Psoas muscle (tissue), 8 donors: ENCODE data around the gene CCNQ. TPM values are rescaled to one million over a fixed set of nuclear protein-coding genes. Genes with fewer than 3 reads are reported as not detected.
A peak's percentile ranks its signal among the peaks of the same experiment; 100 is the strongest.

ENCODE experiments used
- ATAC-seq, 4 donors: fragments of 200-7000 bp; cut with Tn5 transposase; one replicate each; pipeline ENCODE4 v1.9.1; 2020; ENCODE audit warnings: moderate library complexity in 3 of 4, mild to moderate bottlenecking in 2 of 4
- DNase-seq, 2 donors: peaks; one replicate each; pipeline ENCODE4 v3.0.0-alpha.2; 2020
- H3K27ac ChIP-seq: fragments of 200-600 bp; one replicate; pipeline ENCODE4 v1.8.0; 2022
- H3K27me3 ChIP-seq, 3 donors: fragments of 200-600 bp in 1 of 3; one replicate each; pipeline versions ENCODE4 v1.6.1 to v1.8.0; 2013 to 2022; ENCODE audit warnings: low read length in 2 of 3, mild to moderate bottlenecking in 2 of 3, moderate library complexity in 1 of 3; ENCODE audit not compliant: insufficient read depth in 3 of 3
- H3K36me3 ChIP-seq, 2 donors: fragments of 200-600 bp in 1 of 2; one replicate each; pipeline versions ENCODE4 v1.6.1 to v1.8.0; 2013 to 2022; ENCODE audit warnings: low read depth in 1 of 2, mild to moderate bottlenecking in 1 of 2, moderate library complexity in 1 of 2; ENCODE audit not compliant: insufficient read depth in 1 of 2
- H3K4me1 ChIP-seq: fragments of 200-600 bp; one replicate; pipeline ENCODE4 v1.8.0; 2022
- H3K4me3 ChIP-seq: fragments of 200-600 bp; one replicate; pipeline ENCODE4 v1.8.0; 2022; ENCODE audit warnings: mild to moderate bottlenecking
- H3K9me3 ChIP-seq: fragments of 200-600 bp; one replicate; pipeline ENCODE4 v1.8.0; 2022
- CTCF ChIP-seq: fragments of 200-600 bp; IDR thresholded peaks from one replicate; pipeline ENCODE4 v1.8.0; 2022; ENCODE audit warnings: antibody characterized with exemption
- WGBS, 3 donors: extraction: QIAGEN DNeasy Blood & Tissue Kit; methylation state at CpG; one replicate each; pipeline versions ENCODE4 v1.1.6 to v1.1.7; 2013; 5-methylcytosine and 5-hydroxymethylcytosine counted together
- intact Hi-C, 2 donors: fragments of 100-400 bp; cut with DNase I; formaldehyde crosslinking; loops; one replicate each; pipeline versions ENCODE4 v1.11.0 to v1.14.2; 2022
- polyA plus RNA-seq, 3 donors: library from polyadenylated mRNA; stranded (reverse); fragments of 200-250 nt; gene quantifications; one replicate each; pipeline ENCODE4 v1.2.3, GENCODE V29; 2013
- total RNA-seq, 4 donors: library from RNA; stranded (reverse); fragmentation: NEBNext Ultra II Directional in 2 of 4; extraction: Animal tissue kit (Norgen Biotek cat#: 25700) in 2 of 4; gene quantifications; one replicate each; pipeline versions ENCODE4 v1.2.1 to v1.2.4, GENCODE V29; 2021 to 2023
- donor health status: healthy with polysubstance abuse.
- donor health status: DM: no; HTN: no; CAD: no; lungs with moderate emphysema.
- donor health status: Bipolar disorder and iron deficiency.
- donor health status: healthy.
- donor health status: DM: yes; HTN: yes; CAD: no.
- donor health status: DM: no; HTN: no; CAD: no.
- donor health status: DM: no; HTN: no; CAD: no.
- donor health status: DM: yes; HTN: yes; CAD: no.

Gene CCNQ
- total and polyA plus RNA-seq, 7 donors = 17.0 to 53.5 (median 34.3) TPM

- TF ChIP-seq CTCF = no peak
- Histone ChIP-seq H3K27ac (no peak overlapping the region), H3K4me3 (no peak overlapping the region), H3K9me3 (no peaks in the 10 kb centered on the region), H3K36me3 (no peaks in the 10 kb centered on the region), H3K4me1 (no peaks in the 10 kb centered on the region), H3K27me3 (peaks cover 0 to 17% (median 0%) of the 10 kb centered on the region in 3 donors)
- DNase-seq (peak in 1 of 2 donors; percentile 38), ATAC-seq (no peak)
- intact Hi-C loops = no loop called here
- 79 to 89% (median 85%) methylated on average over 7 to 15 of the region's 15 CpGs for WGBS, 3 donors
Measured at GRCh38 chrX:153624196-153625091, 25.5 kb upstream of the CCNQ start.

- intact Hi-C loops = no loop called here
- Histone ChIP-seq H3K4me3 (no peak overlapping the region), H3K4me1 (no peaks in the 10 kb centered on the region), H3K36me3 (no peaks in the 10 kb centered on the region), H3K9me3 (no peaks in the 10 kb centered on the region), H3K27me3 (peaks cover 0 to 23% (median 0%) of the 10 kb centered on the region in 3 donors), H3K27ac (no peak overlapping the region)
- ATAC-seq (no peak), DNase-seq (peak in 1 of 2 donors; percentile 36)
- 72 to 74% (median 72%) methylated on average over 8 to 16 of the region's 16 CpGs for WGBS, 3 donors
- no peak for TF ChIP-seq CTCF
Measured at GRCh38 chrX:153623310-153624029, 24.5 kb upstream of the CCNQ start.

GRCh38 chrX:153622661-153623309 is 23.8 kb upstream of the CCNQ start:
- Histone ChIP-seq H3K27ac (no peak overlapping the region), H3K27me3 (peaks cover 0 to 23% (median 0%) of the 10 kb centered on the region in 3 donors), H3K9me3 (no peaks in the 10 kb centered on the region), H3K4me3 (no peak overlapping the region), H3K36me3 (no peaks in the 10 kb centered on the region), H3K4me1 (no peaks in the 10 kb centered on the region)
- DNase-seq (no peak), ATAC-seq (no peak)
- WGBS, 3 donors = 75 to 82% (median 79%) methylated on average over 15 to 17 of the region's 17 CpGs
- TF ChIP-seq CTCF = no peak
- intact Hi-C loops = no loop called here

- Histone ChIP-seq H3K36me3 (no peaks in the 10 kb centered on the region), H3K27ac (no peak overlapping the region), H3K4me1 (no peaks in the 10 kb centered on the region), H3K9me3 (no peaks in the 10 kb centered on the region), H3K4me3 (no peak overlapping the region), H3K27me3 (peaks cover 0 to 22% (median 0%) of the 10 kb centered on the region in 3 donors)
- no peak for ATAC-seq
- no peak for DNase-seq
- TF ChIP-seq CTCF = no peak
- intact Hi-C loops = no loop called here
- 85 to 89% (median 88%) methylated on average over 27 of the region's 27 CpGs for WGBS, 3 donors
Measured at GRCh38 chrX:153621949-153622598, 23.1 kb upstream of the CCNQ start.
